Measurements from ENCODE around the gene HMGXB4. TPM values are rescaled to one million over a fixed set of nuclear protein-coding genes. Genes with fewer than 3 reads are reported as not detected.

HMGXB4 gene
- total RNA-seq, 1 experiment from 2014 or later: 19.1 TPM

DNA sequence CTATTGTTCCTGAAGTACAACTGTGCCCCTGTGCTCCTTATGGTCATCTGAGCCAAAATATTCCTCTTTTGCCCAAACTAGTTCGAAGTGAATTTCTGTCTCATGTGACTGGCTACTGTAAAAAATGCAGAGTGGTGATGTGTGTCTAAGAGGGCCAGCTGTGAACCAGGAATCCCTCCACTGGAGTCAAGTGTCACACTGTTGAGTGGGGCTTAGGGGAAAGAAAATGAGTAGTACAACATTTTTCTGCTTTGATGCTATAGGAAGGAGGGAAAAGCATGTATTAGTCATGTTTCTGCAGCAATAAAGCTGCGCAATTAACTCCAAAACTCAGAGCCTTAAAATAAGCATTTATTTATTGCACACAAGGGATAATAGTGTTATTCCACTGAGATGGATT is 39.8 kb upstream of the HMGXB4 start:
- H3K4me2 ChIP-seq (ENCODE audit: low read depth, low read length, poor library complexity, severe bottlenecking): no peak overlapping the region
- H2AFZ ChIP-seq (ENCODE audit: low read length): no peak overlapping the region
- H3K79me2 ChIP-seq (ENCODE audit: low read length): peaks cover 98% of the 10 kb centered on the region
- H3K36me3 ChIP-seq (ENCODE audit: insufficient read depth, low read length): peaks cover 63% of the 10 kb centered on the region
- no peaks in the 10 kb centered on the region for H3K9me3 ChIP-seq (ENCODE audit: low read length)
- H3K27me3 ChIP-seq (ENCODE audit: low read length): no peaks in the 10 kb centered on the region
- no peak overlapping the region for H3K27ac ChIP-seq (ENCODE audit: low read length)
- H3K9me2 ChIP-seq (replicated peaks; ENCODE audit: insufficient read depth, low read length): no peaks in the 10 kb centered on the region
- no peak for DNase-seq
- H3K4me1 ChIP-seq (ENCODE audit: low read length): no peaks in the 10 kb centered on the region
- H3K4me3 ChIP-seq (ENCODE audit: low read length): no peak overlapping the region
- H4K20me1 ChIP-seq (ENCODE audit: insufficient read depth, low read depth, low read length): peaks cover 13% of the 10 kb centered on the region; the same call in 1 of the 2 replicates
- no peak overlapping the region for H3K9ac ChIP-seq (ENCODE audit: low read length)

DNA sequence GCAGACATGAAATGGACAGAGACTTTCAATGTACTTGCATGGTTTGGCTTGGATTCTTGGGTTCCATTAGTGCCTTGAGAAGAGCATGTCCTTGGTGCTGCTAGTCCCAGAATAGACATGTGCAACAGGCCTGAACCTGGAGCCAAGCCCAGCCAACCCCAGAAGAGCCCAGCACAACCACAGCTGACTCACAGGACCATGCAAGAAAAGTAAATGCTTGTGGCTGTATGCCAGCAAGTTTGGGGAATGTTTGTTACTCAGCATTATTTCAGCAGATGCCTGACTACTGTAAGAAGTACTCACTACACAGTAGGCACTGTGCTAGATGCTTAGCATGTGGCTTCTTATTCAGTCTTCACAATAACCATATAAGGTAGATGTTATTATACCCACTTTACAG is 39.2 kb upstream of the HMGXB4 start:
- no peak overlapping the region for H3K4me3 ChIP-seq (ENCODE audit: low read length)
- H3K36me3 ChIP-seq (ENCODE audit: insufficient read depth, low read length): peaks cover 62% of the 10 kb centered on the region
- no peak overlapping the region for H2AFZ ChIP-seq (ENCODE audit: low read length)
- no peaks in the 10 kb centered on the region for H3K27me3 ChIP-seq (ENCODE audit: low read length)
- no peak overlapping the region for H3K4me2 ChIP-seq (ENCODE audit: low read depth, low read length, poor library complexity, severe bottlenecking)
- H3K79me2 ChIP-seq (ENCODE audit: low read length): peaks cover 97% of the 10 kb centered on the region
- no peaks in the 10 kb centered on the region for H3K9me3 ChIP-seq (ENCODE audit: low read length)
- no peaks in the 10 kb centered on the region for H3K4me1 ChIP-seq (ENCODE audit: low read length)
- H4K20me1 ChIP-seq (ENCODE audit: insufficient read depth, low read depth, low read length): peaks cover 13% of the 10 kb centered on the region; the same call in 1 of the 2 replicates
- H3K27ac ChIP-seq (ENCODE audit: low read length): no peak overlapping the region
- H3K9me2 ChIP-seq (replicated peaks; ENCODE audit: insufficient read depth, low read length): no peaks in the 10 kb centered on the region
- no peak overlapping the region for H3K9ac ChIP-seq (ENCODE audit: low read length)
- no peak for DNase-seq

DNA sequence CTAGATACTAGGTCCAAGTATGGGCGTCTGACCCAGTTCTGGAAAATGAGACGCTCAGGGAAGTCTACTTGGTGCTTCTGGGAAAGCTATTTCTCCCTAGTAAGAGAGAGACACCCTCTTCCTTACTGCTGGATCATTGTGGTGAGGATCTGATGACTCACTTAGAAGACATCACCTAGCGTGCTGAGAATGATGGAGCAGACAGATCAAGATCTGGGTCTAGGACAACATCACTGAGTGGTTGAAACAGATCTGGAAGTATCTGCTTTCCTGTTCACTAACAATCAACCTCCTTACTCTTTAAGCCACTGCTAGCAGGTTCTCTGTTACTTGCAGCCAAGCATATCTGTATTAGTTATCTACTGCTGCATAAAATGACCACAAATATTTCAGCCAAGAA is 38.3 kb upstream of the HMGXB4 start:
- Histone ChIP-seq H3K9ac (ENCODE audit: low read length) (no peak overlapping the region), H3K36me3 (ENCODE audit: insufficient read depth, low read length) (peaks cover 57% of the 10 kb centered on the region), H3K27me3 (ENCODE audit: low read length) (no peaks in the 10 kb centered on the region), H3K4me2 (ENCODE audit: low read depth, low read length, poor library complexity, severe bottlenecking) (no peak overlapping the region), H2AFZ (ENCODE audit: low read length) (no peak overlapping the region), H4K20me1 (ENCODE audit: insufficient read depth, low read depth, low read length) (peaks cover 13% of the 10 kb centered on the region; the same call in 1 of the 2 replicates), H3K9me3 (ENCODE audit: low read length) (no peaks in the 10 kb centered on the region), H3K9me2 (replicated peaks; ENCODE audit: insufficient read depth, low read length) (no peaks in the 10 kb centered on the region), H3K27ac (ENCODE audit: low read length) (no peak overlapping the region), H3K4me1 (ENCODE audit: low read length) (no peaks in the 10 kb centered on the region), H3K4me3 (ENCODE audit: low read length) (no peak overlapping the region), H3K79me2 (ENCODE audit: low read length) (peaks cover 95% of the 10 kb centered on the region)
- DNase-seq: no peak

DNA sequence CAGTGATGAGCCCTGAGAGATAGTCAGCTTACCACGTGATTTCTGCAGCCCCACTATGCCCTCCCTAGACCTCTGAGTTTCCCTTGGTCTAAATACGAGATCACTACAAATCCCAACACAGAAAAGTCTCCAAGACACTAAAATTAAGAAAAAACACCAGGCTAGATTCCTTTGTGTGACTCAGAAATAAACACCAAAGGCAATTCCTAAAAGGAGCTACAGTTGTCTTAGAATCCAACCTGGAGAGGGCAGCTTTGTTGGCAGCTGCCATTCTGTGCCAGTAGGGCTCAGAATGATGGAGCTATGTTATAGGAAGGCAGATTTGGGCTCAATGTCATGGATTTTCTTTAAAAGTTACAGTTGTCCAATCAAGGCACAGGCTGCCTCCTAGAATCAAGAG is 37.1 kb upstream of the HMGXB4 start:
- Histone ChIP-seq H3K36me3 (ENCODE audit: insufficient read depth, low read length) (peaks cover 50% of the 10 kb centered on the region), H4K20me1 (ENCODE audit: insufficient read depth, low read depth, low read length) (peaks cover 13% of the 10 kb centered on the region; the same call in 1 of the 2 replicates), H3K4me2 (ENCODE audit: low read depth, low read length, poor library complexity, severe bottlenecking) (no peak overlapping the region), H2AFZ (ENCODE audit: low read length) (no peak overlapping the region), H3K4me3 (ENCODE audit: low read length) (no peak overlapping the region), H3K4me1 (ENCODE audit: low read length) (no peaks in the 10 kb centered on the region), H3K9ac (ENCODE audit: low read length) (no peak overlapping the region), H3K79me2 (ENCODE audit: low read length) (peaks cover 95% of the 10 kb centered on the region), H3K27ac (ENCODE audit: low read length) (no peak overlapping the region), H3K9me3 (ENCODE audit: low read length) (no peaks in the 10 kb centered on the region), H3K9me2 (replicated peaks; ENCODE audit: insufficient read depth, low read length) (no peaks in the 10 kb centered on the region), H3K27me3 (ENCODE audit: low read length) (no peaks in the 10 kb centered on the region)
- DNase-seq: no peak

DNA sequence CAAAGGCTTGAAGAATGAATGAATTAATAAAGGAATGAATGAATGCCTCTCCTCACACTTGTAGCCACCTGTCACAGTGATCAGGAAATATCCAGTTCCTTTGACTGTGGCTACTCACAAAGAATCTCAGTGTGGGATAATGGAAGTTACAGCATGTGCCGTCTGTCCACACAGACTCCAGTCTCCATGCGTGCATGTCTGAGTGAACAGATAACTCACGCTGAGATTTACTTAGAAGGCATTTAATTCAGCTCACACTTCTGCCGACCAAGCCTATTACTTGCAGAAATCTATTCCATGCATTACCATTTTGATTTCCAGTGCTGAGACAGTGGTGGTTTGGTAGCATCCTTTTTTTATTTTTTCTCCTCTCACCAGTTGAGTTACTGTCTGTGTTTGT is 32.3 kb upstream of the HMGXB4 start:
- no peak overlapping the region for H3K9ac ChIP-seq (ENCODE audit: low read length)

DNA sequence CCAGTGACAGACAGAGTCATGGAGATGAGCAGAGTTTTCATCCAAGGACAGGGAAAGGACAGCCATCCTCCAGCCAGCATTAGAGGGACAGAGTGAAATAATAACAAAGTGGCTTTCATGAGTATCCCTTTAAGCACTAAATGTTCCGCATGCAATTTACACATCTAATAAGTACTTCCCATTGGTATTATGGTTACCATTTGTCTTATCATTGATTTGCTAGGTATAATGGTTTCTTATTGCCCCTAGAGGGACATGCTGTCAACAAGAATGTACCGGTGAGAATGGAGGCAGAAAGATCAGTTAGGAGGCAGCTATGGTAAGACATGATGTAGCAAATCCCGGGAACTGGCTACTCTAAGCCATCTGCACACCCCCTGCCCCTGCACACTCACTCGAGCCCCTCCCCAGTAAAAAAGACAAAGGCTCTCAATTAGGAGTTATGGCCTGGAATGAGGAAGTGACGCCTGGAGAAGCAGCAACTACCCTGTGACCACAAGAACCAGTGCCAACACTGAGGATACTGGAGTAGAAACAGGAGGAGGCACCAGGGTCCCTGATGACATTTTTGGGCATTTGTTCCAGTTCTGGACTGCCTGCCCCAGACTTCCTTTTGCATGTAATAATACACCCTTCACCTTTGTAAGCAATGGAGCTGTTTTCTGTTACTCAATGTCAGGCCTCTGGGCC is 30.2 kb upstream of the HMGXB4 start:
- no peak overlapping the region for H2AFZ ChIP-seq (ENCODE audit: low read length)
- H3K27ac ChIP-seq (ENCODE audit: low read length): peak overlapping the region; percentile 20; the same call in 1 of the 2 replicates
- peak overlapping the region; percentile 87 for H3K4me2 ChIP-seq (ENCODE audit: low read depth, low read length, poor library complexity, severe bottlenecking)
- no peaks in the 10 kb centered on the region for H3K27me3 ChIP-seq (ENCODE audit: low read length)
- H3K9ac ChIP-seq (ENCODE audit: low read length): 0 out of 2 replicates have a peak overlapping the region, but pooled peaks have one; percentile 4
- no peak overlapping the region for H3K4me3 ChIP-seq (ENCODE audit: low read length)
- H3K9me2 ChIP-seq (replicated peaks; ENCODE audit: insufficient read depth, low read length): no peaks in the 10 kb centered on the region
- H4K20me1 ChIP-seq (ENCODE audit: insufficient read depth, low read depth, low read length): peaks cover 8% of the 10 kb centered on the region; the same call in 1 of the 2 replicates
- peaks cover 88% of the 10 kb centered on the region for H3K79me2 ChIP-seq (ENCODE audit: low read length)
- H3K36me3 ChIP-seq (ENCODE audit: insufficient read depth, low read length): peaks cover 43% of the 10 kb centered on the region
- DNase-seq: peak; percentile 50
- no peaks in the 10 kb centered on the region for H3K9me3 ChIP-seq (ENCODE audit: low read length)
- peaks cover 43% of the 10 kb centered on the region for H3K4me1 ChIP-seq (ENCODE audit: low read length)

More for the DNA sequence above, 32.3 kb upstream of the HMGXB4 start:
- no peaks in the 10 kb centered on the region for H3K9me3 ChIP-seq (ENCODE audit: low read length)
- no peaks in the 10 kb centered on the region for H3K27me3 ChIP-seq (ENCODE audit: low read length)
- H3K4me3 ChIP-seq (ENCODE audit: low read length): no peak overlapping the region
- peaks cover 13% of the 10 kb centered on the region for H4K20me1 ChIP-seq (ENCODE audit: insufficient read depth, low read depth, low read length)
- H3K9me2 ChIP-seq (replicated peaks; ENCODE audit: insufficient read depth, low read length): no peaks in the 10 kb centered on the region
- no peak overlapping the region for H3K27ac ChIP-seq (ENCODE audit: low read length)
- no peak overlapping the region for H3K4me2 ChIP-seq (ENCODE audit: low read depth, low read length, poor library complexity, severe bottlenecking)
- DNase-seq: no peak
- peaks cover 94% of the 10 kb centered on the region for H3K79me2 ChIP-seq (ENCODE audit: low read length)
- H3K36me3 ChIP-seq (ENCODE audit: insufficient read depth, low read length): peaks cover 51% of the 10 kb centered on the region
- H3K4me1 ChIP-seq (ENCODE audit: low read length): peaks cover 34% of the 10 kb centered on the region
- no peak overlapping the region for H2AFZ ChIP-seq (ENCODE audit: low read length)

DNA sequence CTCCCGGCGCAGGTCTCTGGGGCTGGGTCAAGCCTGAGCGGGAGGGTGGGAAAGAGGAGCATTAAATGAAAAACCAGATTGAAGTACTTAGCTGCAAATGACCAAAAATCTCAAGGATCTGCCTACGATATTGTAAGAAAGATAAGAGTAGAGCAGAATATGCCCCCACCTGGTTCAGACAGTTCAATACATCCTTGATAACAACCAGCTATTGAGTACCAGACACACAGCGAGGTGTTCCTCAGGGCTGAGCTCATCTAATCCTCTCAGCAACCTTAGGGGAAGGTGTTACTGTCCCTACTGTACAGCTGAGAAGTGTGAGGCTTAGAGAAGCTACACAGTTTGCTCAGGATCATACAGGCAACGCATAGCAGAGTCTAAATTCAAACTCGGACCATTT is 27.4 kb upstream of the HMGXB4 start:
- Histone ChIP-seq H3K27ac (ENCODE audit: low read length) (no peak overlapping the region), H3K4me3 (ENCODE audit: low read length) (peak overlapping the region; percentile 79), H3K4me1 (ENCODE audit: low read length) (peaks cover 43% of the 10 kb centered on the region), H3K27me3 (ENCODE audit: low read length) (no peaks in the 10 kb centered on the region), H4K20me1 (ENCODE audit: insufficient read depth, low read depth, low read length) (peaks cover 8% of the 10 kb centered on the region; the same call in 1 of the 2 replicates), H3K9me3 (ENCODE audit: low read length) (no peaks in the 10 kb centered on the region), H3K9ac (ENCODE audit: low read length) (peak overlapping the region; percentile 78), H2AFZ (ENCODE audit: low read length) (no peak overlapping the region), H3K4me2 (ENCODE audit: low read depth, low read length, poor library complexity, severe bottlenecking) (peak overlapping the region; percentile 87), H3K36me3 (ENCODE audit: insufficient read depth, low read length) (peaks cover 30% of the 10 kb centered on the region), H3K9me2 (replicated peaks; ENCODE audit: insufficient read depth, low read length) (no peaks in the 10 kb centered on the region), H3K79me2 (ENCODE audit: low read length) (peaks cover 63% of the 10 kb centered on the region)
- DNase-seq: peak; percentile 61

DNA sequence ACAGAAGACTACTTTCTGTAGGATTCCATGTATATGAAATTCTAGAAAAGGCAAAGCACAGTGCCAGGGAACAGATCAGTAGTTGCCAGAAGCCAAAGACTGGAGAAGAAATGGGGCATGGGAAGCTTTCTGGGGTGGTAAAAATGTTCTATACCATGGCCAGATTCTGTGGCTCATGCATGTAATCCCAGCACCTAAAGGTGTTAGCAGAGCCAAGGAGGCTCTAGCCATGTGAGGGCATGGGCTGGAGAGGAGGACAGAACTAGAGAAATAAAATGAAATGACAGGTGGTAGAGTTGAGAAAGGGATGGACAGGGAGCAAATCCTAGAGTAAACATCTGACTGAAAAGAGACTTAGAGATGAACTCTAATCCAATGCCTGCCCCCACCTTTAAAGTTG is 26.9 kb upstream of the HMGXB4 start:
- H3K9me2 ChIP-seq (replicated peaks; ENCODE audit: insufficient read depth, low read length): no peaks in the 10 kb centered on the region
- H3K79me2 ChIP-seq (ENCODE audit: low read length): peaks cover 57% of the 10 kb centered on the region
- peak overlapping the region; percentile 87 for H3K4me2 ChIP-seq (ENCODE audit: low read depth, low read length, poor library complexity, severe bottlenecking)
- no peak overlapping the region for H2AFZ ChIP-seq (ENCODE audit: low read length)
- H3K27me3 ChIP-seq (ENCODE audit: low read length): no peaks in the 10 kb centered on the region
- peak; percentile 43 for DNase-seq
- H4K20me1 ChIP-seq (ENCODE audit: insufficient read depth, low read depth, low read length): peaks cover 8% of the 10 kb centered on the region; the same call in 1 of the 2 replicates
- H3K9me3 ChIP-seq (ENCODE audit: low read length): no peaks in the 10 kb centered on the region
- H3K9ac ChIP-seq (ENCODE audit: low read length): peak overlapping the region; percentile 78
- H3K4me3 ChIP-seq (ENCODE audit: low read length): peak overlapping the region; percentile 79
- peak overlapping the region; percentile 16; the same call in 1 of the 2 replicates for H3K27ac ChIP-seq (ENCODE audit: low read length)
- H3K4me1 ChIP-seq (ENCODE audit: low read length): peaks cover 43% of the 10 kb centered on the region
- peaks cover 25% of the 10 kb centered on the region for H3K36me3 ChIP-seq (ENCODE audit: insufficient read depth, low read length)

All from Karpas-422 (cell line).